GM18508 (cell line): ENCODE results near the gene MTCL1.

Experiments
- ATAC-seq: cut with Tn5 transposase; IDR thresholded peaks from one replicate; pipeline ENCODE4 v1.9.1; 2021; ENCODE audit warnings: moderate number of reproducible peaks; ENCODE audit not compliant: insufficient read depth, unreplicated experiment

Gene MTCL1

GRCh38 chr18:8848541-8848940 lies 143.2 kb downstream of the MTCL1 start:
- ATAC-seq, result no peak

GRCh38 chr18:8849696-8850095 lies 144.3 kb downstream of the MTCL1 start:
- no peak for ATAC-seq

GRCh38 chr18:8851659-8852058 lies 146.3 kb downstream of the MTCL1 start:
- ATAC-seq, result no peak

GRCh38 chr18:8854550-8854949 lies 149.2 kb downstream of the MTCL1 start:
- no peak for ATAC-seq

GRCh38 chr18:8854962-8855361 lies 149.6 kb downstream of the MTCL1 start:
- no peak for ATAC-seq

- no peak for ATAC-seq
Measured at GRCh38 chr18:8856212-8856611, 150.9 kb downstream of the MTCL1 start.

- no peak for ATAC-seq
Measured at GRCh38 chr18:8856769-8857393, 151.5 kb downstream of the MTCL1 start.

- ATAC-seq, result no peak
Measured at GRCh38 chr18:8857806-8858205, 152.4 kb downstream of the MTCL1 start.

- ATAC-seq, result no peak
Measured at GRCh38 chr18:8858888-8859511, 153.6 kb downstream of the MTCL1 start.

- no peak for ATAC-seq
Measured at GRCh38 chr18:8860845-8861642, 155.7 kb downstream of the MTCL1 start.

GRCh38 chr18:8863427-8863826 lies 158.1 kb downstream of the MTCL1 start:
- no peak for ATAC-seq

- ATAC-seq, result no peak
Measured at GRCh38 chr18:8865934-8866333, 160.6 kb downstream of the MTCL1 start.

- ATAC-seq, result no peak
Measured at GRCh38 chr18:8866679-8867078, 161.3 kb downstream of the MTCL1 start.

GRCh38 chr18:8868276-8868675 lies 162.9 kb downstream of the MTCL1 start:
- no peak for ATAC-seq

- ATAC-seq, result no peak
Measured at GRCh38 chr18:8868779-8869415, 163.5 kb downstream of the MTCL1 start.

- ATAC-seq, result no peak
Measured at GRCh38 chr18:8869696-8870095, 164.3 kb downstream of the MTCL1 start.

GRCh38 chr18:8870528-8870927 lies 165.2 kb downstream of the MTCL1 start:
- no peak for ATAC-seq

- ATAC-seq, result no peak
Measured at GRCh38 chr18:8871489-8871888, 166.1 kb downstream of the MTCL1 start.

GRCh38 chr18:8874872-8875271 lies 169.5 kb downstream of the MTCL1 start:
- ATAC-seq, result no peak

- no peak for ATAC-seq
Measured at GRCh38 chr18:8876887-8877286, 171.5 kb downstream of the MTCL1 start.

GRCh38 chr18:8881103-8881502 lies 175.7 kb downstream of the MTCL1 start:
- no peak for ATAC-seq
